ENCODE measurements around the gene TBATA. TPM values are rescaled to one million over a fixed set of nuclear protein-coding genes. Genes with fewer than 3 reads are reported as not detected.

TBATA gene
- total RNA-seq, 1 donor from 2014 or later, result not detected

GRCh38 chr10:70777063-70777875 is 7.9 kb downstream of the TBATA start:
- Mint-ChIP-seq H3K4me3 (no peak overlapping the region), H3K9me3 (no peaks in the 10 kb centered on the region), H3K36me3 (no peaks in the 10 kb centered on the region), H3K27me3 (no peaks in the 10 kb centered on the region), H3K27ac (no peak overlapping the region), H3K4me1 (ENCODE audit: unreplicated experiment) (peaks cover 11% of the 10 kb centered on the region)
- no peak for DNase-seq (ENCODE audit: extremely low spot score, unreplicated experiment)
- no peak for TF ChIP-seq CTCF (conservative IDR thresholded peaks at IDR 0.05)

DNA sequence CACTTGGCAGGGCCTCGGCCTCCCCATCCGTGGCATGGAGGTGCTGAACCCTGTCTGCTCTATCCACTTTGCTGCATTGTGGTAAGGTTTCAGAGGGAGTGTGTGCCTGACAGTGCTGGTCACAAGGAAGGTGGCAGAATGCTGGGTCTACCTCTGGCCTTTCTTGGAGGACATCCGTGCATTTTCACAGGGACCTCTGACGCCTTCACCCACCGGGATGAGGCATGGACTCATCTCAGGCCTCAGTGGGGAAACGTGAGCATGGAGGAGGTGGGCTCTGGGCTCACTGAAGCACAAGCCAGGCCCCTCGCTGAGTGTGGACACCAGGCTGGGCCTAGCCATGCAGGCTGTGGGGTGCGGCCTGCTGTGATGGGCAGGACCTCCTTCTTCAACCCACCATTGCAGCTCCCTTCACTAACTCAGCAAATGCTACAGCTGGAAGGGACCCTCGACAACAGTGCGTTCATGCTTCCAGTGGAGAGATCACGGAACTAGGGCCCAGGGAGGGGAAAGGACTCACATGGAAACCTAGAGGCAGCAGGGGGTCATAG is 8.6 kb downstream of the TBATA start:
- H3K9me3 Mint-ChIP-seq, result no peaks in the 10 kb centered on the region
- peaks cover 11% of the 10 kb centered on the region for H3K4me1 Mint-ChIP-seq (ENCODE audit: unreplicated experiment)
- H3K4me3 Mint-ChIP-seq, result no peak overlapping the region
- no peaks in the 10 kb centered on the region for H3K36me3 Mint-ChIP-seq
- TF ChIP-seq CTCF (conservative IDR thresholded peaks at IDR 0.05), result no peak
- no peak for DNase-seq (ENCODE audit: extremely low spot score, unreplicated experiment)
- H3K27ac Mint-ChIP-seq, result no peak overlapping the region
- H3K27me3 Mint-ChIP-seq, result peaks cover 5% of the 10 kb centered on the region

DNA sequence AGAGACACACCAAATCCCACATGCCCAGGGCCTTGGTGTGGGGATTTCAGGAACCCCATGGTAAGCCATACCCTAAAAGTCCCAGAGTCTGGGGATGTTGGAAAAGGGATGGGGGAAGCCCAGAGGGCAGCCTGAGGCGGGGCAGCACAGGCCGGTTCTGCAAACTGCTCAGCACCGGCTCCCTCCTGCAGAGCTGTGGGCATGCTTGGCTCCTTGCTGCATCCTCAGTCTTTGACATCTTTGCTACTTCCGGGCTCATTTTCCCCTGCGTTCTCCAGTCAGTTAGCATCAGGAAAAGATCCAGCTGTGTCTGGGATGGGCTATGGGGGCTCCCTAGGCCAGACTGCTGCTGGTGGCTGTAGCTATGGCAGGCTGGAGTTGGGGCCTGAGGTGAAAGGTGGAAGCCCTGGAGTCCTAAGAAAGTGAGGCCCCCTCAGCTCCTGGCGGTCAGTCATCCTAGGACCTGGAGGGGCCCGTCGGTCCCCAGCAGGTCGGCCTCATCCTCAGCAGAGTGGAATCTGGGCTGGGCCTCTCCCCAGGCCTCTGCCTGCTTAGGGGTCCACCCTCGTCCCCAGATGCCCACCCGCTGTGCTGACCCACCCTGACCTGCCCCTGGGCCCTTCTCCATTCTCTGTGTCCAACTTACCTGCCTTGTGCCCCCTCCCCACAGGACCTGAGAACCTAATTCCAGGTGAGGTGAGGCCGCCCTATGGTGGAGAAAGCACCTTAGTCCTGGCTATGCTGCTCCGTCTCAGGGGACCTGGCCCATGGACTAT is 9.3 kb downstream of the TBATA start:
- H3K36me3 Mint-ChIP-seq, result no peaks in the 10 kb centered on the region
- H3K27me3 Mint-ChIP-seq, result peaks cover 5% of the 10 kb centered on the region
- no peaks in the 10 kb centered on the region for H3K9me3 Mint-ChIP-seq
- H3K4me1 Mint-ChIP-seq (ENCODE audit: unreplicated experiment), result peaks cover 11% of the 10 kb centered on the region
- TF ChIP-seq CTCF (conservative IDR thresholded peaks at IDR 0.05), result no peak
- no peak overlapping the region for H3K4me3 Mint-ChIP-seq
- no peak for DNase-seq (ENCODE audit: extremely low spot score, unreplicated experiment)
- H3K27ac Mint-ChIP-seq, result no peak overlapping the region

DNA sequence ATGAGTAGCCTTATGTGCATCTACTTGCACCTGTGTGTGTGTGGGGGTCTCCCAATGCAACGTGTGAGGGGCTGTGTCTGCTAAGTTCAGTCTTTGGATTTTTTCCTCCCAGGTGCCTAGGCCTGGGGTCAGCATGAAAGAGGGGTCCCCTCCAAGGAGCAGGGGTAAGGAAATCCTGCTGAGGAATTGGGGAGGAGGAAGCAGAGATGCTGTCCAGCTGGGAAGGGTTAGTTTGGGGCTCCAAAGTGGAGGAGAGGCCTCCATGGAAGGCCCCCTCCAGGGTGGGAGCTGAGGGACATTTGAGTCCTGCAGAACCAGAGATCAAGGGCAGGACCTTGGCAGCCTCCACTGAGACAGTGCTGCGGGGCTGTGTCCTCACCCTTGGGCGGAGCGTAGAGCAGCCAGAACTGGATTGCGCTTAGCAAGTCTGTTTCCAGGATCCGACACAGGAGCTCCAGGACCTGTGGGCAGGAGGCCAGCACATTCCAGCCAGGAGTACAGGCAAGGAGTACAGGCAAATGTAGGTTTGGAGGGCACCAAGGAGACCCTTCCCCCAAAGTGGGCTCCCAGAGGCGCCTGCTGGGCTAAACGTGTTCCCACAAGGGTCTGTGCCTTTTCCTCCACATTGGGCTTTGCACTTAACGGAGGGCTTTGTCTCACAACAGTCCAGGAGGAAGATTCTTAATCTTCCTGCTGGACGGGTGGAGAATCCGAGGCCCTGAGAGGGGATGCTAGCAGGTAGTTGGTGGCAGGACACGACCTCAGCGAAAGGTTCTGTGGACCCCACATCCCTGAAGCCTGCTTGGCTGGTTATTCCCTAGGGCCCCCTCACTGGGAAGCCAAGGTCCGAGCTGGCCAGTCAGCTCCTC is 10.1 kb downstream of the TBATA start:
- DNase-seq (ENCODE audit: extremely low spot score, unreplicated experiment), result no peak
- no peaks in the 10 kb centered on the region for H3K36me3 Mint-ChIP-seq
- H3K9me3 Mint-ChIP-seq, result no peaks in the 10 kb centered on the region
- H3K27me3 Mint-ChIP-seq, result peaks cover 5% of the 10 kb centered on the region
- H3K27ac Mint-ChIP-seq, result no peak overlapping the region
- peaks cover 11% of the 10 kb centered on the region for H3K4me1 Mint-ChIP-seq (ENCODE audit: unreplicated experiment)
- H3K4me3 Mint-ChIP-seq, result no peak overlapping the region
- TF ChIP-seq CTCF (conservative IDR thresholded peaks at IDR 0.05), result no peak

Measured in type B pancreatic cell (in vitro differentiated cells).